HG03280 (cell line): ENCODE data around the gene SUFU.
"Not testable (repeated sequence)": the region's sequence is repeated elsewhere in the genome, so short reads cannot be mapped to it uniquely, and the experiment has no call there.

Experiments
- ATAC-seq: cut with Tn5 transposase; IDR thresholded peaks from one replicate; pipeline ENCODE4 v1.9.1; 2021; ENCODE audit warnings: mild to moderate bottlenecking, moderate library complexity; ENCODE audit not compliant: unreplicated experiment

SUFU gene

GRCh38 chr10:102511583-102512274 is 8.0 kb downstream of the SUFU start:
- ATAC-seq, result peak; percentile 64

- ATAC-seq, result no peak
Observed at GRCh38 chr10:102514487-102515311, 10.9 kb downstream of the SUFU start.

- ATAC-seq, result no peak
Observed at GRCh38 chr10:102515724-102516123, 12.0 kb downstream of the SUFU start.

DNA sequence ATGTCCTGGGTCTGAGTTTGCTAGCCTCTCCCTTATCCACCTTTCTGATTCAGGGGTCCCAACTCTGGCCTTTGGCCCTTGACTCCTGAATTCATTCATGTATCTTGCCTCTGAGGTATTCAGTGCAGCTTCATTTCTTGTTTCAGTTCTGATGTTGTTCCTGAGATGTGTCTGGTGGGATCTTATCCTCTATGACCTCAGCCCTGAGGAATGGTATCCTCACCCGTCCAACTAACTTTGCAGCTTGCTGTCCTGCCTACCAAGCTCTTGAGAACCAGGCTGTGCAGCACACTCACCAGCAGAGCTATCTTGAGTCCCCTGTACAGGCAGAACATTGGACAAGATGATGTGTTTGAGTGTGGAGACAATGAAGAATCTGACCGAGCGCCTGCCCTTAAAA is 13.8 kb downstream of the SUFU start:
- ATAC-seq, result no peak

DNA sequence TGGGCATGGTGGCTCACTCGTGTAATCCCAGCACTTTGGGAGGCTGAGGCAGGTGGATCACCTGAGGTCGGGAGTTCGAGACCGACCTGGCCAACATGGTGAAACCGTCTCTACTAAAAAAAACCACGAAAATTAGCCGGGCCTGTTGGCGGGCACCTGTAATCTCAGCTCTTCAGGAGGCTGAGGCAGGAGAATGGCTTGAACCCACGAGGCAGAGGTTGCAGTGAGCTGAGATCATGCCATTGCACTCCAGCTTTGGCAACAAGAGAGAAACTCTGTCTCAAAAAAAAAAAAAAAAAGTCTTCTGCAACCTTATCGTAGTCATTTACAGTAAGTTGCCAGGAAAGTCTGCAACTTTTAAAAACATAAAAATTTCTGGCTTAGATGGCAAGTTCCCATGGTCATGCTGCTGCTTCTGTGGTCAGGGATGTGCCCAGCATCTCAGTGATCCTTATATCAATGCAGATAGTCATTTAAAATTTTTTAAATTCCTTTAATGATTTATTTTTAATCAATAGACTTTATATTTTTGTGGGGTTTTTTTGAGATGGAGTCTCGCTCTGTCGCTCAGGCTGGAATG is 15.6 kb downstream of the SUFU start:
- ATAC-seq, result no peak

- no peak for ATAC-seq
Observed at GRCh38 chr10:102522874-102523249, 19.1 kb downstream of the SUFU start.

GRCh38 chr10:102523250-102524029 is 19.7 kb downstream of the SUFU start:
- ATAC-seq, result no peak

- ATAC-seq, result no peak
Observed at GRCh38 chr10:102524746-102525145, 21.0 kb downstream of the SUFU start.

DNA sequence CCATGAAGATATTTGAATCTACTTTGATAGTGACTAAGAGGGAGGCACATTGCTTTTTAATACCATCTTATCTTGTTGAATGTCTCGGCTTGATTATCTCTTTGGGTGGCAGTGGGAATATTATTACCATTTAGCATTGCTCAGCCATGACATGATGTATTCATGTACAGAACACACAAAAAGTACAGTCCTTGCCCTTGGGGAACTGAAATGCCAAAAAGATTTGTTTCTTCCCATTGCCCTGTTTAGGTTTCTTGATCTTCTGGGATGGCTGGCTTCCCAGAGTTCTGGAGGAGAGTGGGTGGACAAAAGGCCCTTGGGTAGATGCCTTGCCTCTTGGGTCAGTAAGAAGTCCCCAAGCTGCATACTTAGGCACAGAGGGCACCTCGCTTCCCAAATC is 23.8 kb downstream of the SUFU start:
- ATAC-seq, result no peak

- ATAC-seq, result no peak
Observed at GRCh38 chr10:102534333-102534732, 30.6 kb downstream of the SUFU start.

DNA sequence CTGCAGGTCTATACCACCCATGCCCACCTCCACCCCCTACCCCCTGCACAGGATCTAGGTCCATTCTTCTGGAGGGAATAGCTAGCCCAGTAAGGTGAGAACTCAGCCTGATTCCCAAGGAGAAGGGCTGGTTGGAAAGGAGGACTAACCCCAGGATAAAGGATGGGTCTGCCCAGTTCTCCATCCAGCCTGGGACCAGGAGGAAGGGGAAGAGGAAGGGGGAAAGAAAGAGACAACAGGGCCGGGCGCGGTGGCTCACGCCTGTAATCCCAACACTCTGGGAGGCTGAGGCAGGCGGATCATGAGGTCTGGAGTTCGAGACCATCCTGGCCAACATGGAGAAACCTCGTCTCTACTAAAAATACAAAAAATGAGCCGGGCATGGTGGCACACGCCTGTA is 31.2 kb downstream of the SUFU start:
- not testable (repeated sequence) for ATAC-seq

DNA sequence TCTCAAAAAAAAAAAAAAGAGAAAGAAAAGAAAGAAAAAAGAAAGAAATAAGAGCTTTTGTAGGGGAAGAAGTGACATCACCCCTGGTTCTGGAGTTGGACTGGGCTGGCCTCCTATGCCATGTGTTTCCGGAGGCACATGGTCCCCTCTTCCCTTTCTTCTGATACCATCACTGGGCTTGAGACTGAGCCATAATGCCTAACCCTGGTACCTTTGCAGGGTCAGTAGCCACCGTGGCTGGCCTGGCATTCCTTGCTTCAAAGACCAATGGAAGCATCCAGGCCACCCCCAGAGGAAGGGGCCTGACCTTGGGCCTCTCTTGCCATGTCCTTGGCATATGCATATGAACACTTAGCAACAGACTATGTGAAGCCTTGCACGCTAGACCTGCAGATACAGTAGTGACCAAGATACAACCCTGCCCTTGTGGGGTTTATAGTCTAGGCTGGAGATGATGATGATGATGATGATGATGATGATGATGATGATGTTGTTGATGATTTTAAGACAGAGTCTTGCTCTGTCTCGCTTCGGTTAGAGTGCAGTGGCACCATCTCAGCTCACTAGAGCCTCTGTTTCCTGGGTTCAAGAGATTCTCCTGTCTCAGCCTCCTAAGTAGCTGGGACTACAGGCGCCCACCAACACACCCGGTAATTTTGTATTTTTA is 31.8 kb downstream of the SUFU start:
- ATAC-seq, result no peak

DNA sequence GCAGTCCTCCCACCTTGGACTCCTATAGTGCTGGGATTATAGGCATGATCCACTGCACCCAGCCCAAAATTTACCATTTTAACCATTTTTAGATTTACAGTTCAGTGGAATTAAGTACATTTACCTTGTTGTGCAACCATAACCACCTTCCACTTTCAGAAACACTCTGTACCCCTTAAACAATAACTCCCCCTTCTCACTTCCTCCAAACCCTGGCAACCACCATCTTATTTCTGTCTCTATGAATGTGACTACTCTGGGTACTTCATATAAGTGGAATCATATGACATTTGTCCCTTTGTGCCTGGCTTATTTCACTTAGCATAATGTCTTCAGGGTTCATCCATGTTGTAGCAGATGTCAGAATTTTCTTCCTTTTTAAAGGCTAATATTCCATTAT is 33.6 kb downstream of the SUFU start:
- no peak for ATAC-seq

DNA sequence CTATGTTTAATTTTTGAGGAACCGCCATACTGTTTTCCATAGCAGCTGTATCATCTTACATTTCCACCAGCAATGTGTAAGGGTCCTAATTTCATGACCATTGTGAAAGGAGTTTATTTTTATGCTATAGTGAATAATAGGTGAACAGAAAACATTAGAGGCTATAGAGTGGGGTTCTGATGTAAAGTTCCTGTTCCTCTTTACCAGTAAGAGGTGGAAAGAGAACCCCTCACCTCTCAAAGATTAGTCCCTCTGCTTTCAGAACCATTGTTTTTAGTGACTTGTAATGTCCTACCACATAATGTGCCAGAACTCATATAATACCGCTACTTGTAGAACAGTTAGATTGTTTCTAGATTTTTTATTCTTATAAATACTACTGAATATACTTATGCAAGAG is 34.2 kb downstream of the SUFU start:
- ATAC-seq, result no peak

GRCh38 chr10:102538811-102539210 is 35.0 kb downstream of the SUFU start:
- no peak for ATAC-seq

- peak; percentile 78 for ATAC-seq
Observed at GRCh38 chr10:102540023-102540422, 36.3 kb downstream of the SUFU start.

DNA sequence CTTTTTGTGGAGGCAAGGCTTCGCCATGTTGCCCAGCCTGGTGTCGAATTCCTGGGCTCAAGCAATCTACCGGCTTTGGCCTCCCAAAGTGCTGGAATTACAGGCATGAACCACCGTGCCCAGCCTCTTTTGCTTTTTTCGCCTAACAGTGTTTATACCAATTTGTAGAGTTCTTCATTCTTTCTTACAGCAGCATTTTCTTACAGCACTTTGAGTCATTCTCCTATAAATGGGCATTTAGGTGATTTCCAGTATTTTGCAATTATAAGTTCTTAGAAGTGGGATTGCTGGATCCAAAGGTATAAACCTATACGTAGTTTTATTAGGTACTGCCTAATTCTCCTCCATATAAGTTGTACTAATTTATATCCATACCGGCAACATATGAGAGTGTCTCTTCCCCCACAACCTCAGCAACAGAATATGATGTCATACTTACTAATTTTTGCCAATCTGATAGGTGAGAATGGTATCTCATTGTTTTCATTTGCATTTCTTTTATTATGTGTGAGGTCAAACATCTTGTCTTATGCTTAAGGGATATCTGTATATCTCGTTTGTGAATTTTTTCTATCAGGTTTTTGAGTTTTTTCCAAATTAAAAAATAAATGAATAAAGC is 39.1 kb downstream of the SUFU start:
- no peak for ATAC-seq

GRCh38 chr10:102545265-102545871 is 41.6 kb downstream of the SUFU start:
- ATAC-seq, result no peak

DNA sequence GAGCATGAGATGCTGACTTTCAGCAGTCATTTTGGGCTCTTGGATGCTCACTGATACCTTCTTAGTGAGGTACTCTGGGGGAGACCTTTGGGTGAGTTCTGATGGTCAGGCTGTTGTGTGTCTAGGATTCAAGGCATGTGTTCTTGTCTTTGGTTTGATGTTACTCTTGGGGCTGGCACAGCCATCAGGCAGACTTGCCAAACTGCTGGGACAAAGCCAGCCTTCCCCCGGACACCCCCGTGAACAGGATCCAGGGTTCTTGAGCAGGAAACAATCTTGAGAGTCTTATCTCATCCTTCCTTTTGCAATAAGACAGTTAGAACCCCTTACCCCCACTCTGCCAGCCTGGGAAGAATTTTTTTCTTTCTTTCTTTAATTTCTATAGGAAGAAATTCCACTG is 42.2 kb downstream of the SUFU start:
- no peak for ATAC-seq
